Gastrocnemius medialis (tissue), 4 donors: Measurements from ENCODE around the gene GSG1L2.
"Not testable (repeated sequence)": the region's sequence is repeated elsewhere in the genome, so short reads cannot be mapped to it uniquely, and the experiment has no call there.

Source experiments
- POLR2A ChIP-seq, 2 donors: fragments of 450-650 bp; IDR thresholded peaks; one replicate each; pipeline ENCODE4 v1.6.1; 2017; ENCODE audit warnings: antibody characterized with exemption in 2 of 2, mild to moderate bottlenecking in 2 of 2, moderate library complexity in 2 of 2
- TF ChIP-seq, protein P1 (sequence below), 5 experiments: fragments of 450-650 bp in 3 of 5; fragments of 200-600 bp in 2 of 5; sonication (generic) in 2 of 5; IDR thresholded peaks in 4 of 5; conservative IDR thresholded peaks in 1 of 5; 1 replicate in 4 of 5; 2 replicates in 1 of 5; pipeline ENCODE4 v1.5.1; 2016 to 2019; ENCODE audit warnings: antibody characterized with exemption in 5 of 5, mild to moderate bottlenecking in 3 of 5, moderate library complexity in 3 of 5

DNA sequence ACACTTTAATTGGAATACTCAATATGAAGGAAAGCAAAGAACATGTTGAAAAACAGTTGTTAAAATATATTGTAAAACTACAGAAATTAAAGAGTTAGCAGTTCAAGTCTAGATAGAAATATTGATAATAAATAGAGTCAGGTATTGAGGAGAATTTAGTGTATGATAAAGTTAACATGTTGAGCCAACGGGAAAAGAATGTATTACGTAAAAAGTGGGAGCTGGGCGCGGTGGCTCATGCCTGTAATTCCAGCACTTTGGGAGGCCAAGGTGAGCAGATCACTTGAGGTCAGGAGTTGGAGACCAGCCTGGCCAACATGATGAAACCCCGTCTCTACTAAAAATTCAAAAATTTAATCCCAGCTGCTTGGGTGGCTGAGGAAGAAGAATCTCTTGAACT lies 38.4 kb downstream of the GSG1L2 start:
- TF ChIP-seq, protein P1, sequence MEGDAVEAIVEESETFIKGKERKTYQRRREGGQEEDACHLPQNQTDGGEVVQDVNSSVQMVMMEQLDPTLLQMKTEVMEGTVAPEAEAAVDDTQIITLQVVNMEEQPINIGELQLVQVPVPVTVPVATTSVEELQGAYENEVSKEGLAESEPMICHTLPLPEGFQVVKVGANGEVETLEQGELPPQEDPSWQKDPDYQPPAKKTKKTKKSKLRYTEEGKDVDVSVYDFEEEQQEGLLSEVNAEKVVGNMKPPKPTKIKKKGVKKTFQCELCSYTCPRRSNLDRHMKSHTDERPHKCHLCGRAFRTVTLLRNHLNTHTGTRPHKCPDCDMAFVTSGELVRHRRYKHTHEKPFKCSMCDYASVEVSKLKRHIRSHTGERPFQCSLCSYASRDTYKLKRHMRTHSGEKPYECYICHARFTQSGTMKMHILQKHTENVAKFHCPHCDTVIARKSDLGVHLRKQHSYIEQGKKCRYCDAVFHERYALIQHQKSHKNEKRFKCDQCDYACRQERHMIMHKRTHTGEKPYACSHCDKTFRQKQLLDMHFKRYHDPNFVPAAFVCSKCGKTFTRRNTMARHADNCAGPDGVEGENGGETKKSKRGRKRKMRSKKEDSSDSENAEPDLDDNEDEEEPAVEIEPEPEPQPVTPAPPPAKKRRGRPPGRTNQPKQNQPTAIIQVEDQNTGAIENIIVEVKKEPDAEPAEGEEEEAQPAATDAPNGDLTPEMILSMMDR (IDR thresholded peaks at IDR 0.05 in 4 of 5, conservative IDR thresholded peaks at IDR 0.05 in 1 of 5): not testable (repeated sequence)
- TF ChIP-seq POLR2A (IDR thresholded peaks at IDR 0.05): not testable (repeated sequence)
